Measurements from ENCODE around the gene CNKSR2. TPM values are rescaled to one million over a fixed set of nuclear protein-coding genes. Genes with fewer than 3 reads are reported as not detected.

CNKSR2 gene
- total and polyA plus RNA-seq, 11 donors = 0.07 to 3.0 (median 0.47) TPM; not detected in 1

GRCh38 chrX:21373001-21373400 lies 1.2 kb upstream of the CNKSR2 start:
- Histone ChIP-seq H3K4me3 (peak overlapping the region in 2 of 12 donors; percentile 63 to 65), H3K4me1 (peaks cover 0 to 3% (median 0%) of the 10 kb centered on the region in 12 donors), H3K36me3 (no peaks in the 10 kb centered on the region), H3K9me3 (no peaks in the 10 kb centered on the region), H3K27me3 (peaks cover 0 to 26% (median 4%) of the 10 kb centered on the region in 9 donors), H3K27ac (no peak overlapping the region)
- no peak for DNase-seq
- 58 to 75% (median 73%) methylated on average over 7 of the region's 7 CpGs for WGBS, 4 donors
- TF ChIP-seq CTCF (IDR thresholded peaks at IDR 0.05) (no peak), POLR2A (IDR thresholded peaks at IDR 0.05) (no peak)
- no peak for ATAC-seq
- intact Hi-C loops (cut with DNase I) = no loop called here

GRCh38 chrX:21373637-21374162 lies 518 bp upstream of the CNKSR2 start:
- peak in 4 of 5 donors; percentile 3 to 26 (median 18) for DNase-seq
- Histone ChIP-seq H3K4me1 (peaks cover 0 to 3% (median 0%) of the 10 kb centered on the region in 12 donors), H3K9me3 (no peaks in the 10 kb centered on the region), H3K4me3 (peak overlapping the region in 11 of 12 donors; percentile 38 to 65 (median 54)), H3K36me3 (no peaks in the 10 kb centered on the region), H3K27ac (peak overlapping the region in 1 of 12 donors; percentile 24), H3K27me3 (peaks cover 0 to 26% (median 4%) of the 10 kb centered on the region in 9 donors)
- WGBS, 4 donors = 0 to 46% (median 21%) methylated on average over 23 to 50 of the region's 50 CpGs
- TF ChIP-seq CTCF (IDR thresholded peaks at IDR 0.05) (no peak), POLR2A (IDR thresholded peaks at IDR 0.05) (no peak)
- intact Hi-C loops (cut with DNase I) = no loop called here
- ATAC-seq = no peak

- Histone ChIP-seq H3K9me3 (no peaks in the 10 kb centered on the region), H3K4me1 (peaks cover 0 to 3% (median 0%) of the 10 kb centered on the region in 12 donors), H3K36me3 (no peaks in the 10 kb centered on the region), H3K4me3 (peak overlapping the region; percentile 13 to 65 (median 53)), H3K27ac (no peak overlapping the region), H3K27me3 (peaks cover 0 to 30% (median 4%) of the 10 kb centered on the region in 9 donors)
- DNase-seq (peak in 2 of 5 donors; percentile 11 to 16), ATAC-seq (no peak)
- 0 to 32% (median 13%) methylated on average over 15 to 46 of the region's 46 CpGs for WGBS, 4 donors
- TF ChIP-seq POLR2A (IDR thresholded peaks at IDR 0.05) = no peak
- no peak for TF ChIP-seq CTCF (IDR thresholded peaks at IDR 0.05)
- intact Hi-C loops (cut with DNase I) = no loop called here
These were observed 933 bp downstream of the CNKSR2 start for GRCh38 chrX:21374994-21375707.

- H3K36me3 ChIP-seq = no peaks in the 10 kb centered on the region
- peaks cover 0 to 30% (median 4%) of the 10 kb centered on the region in 9 donors for H3K27me3 ChIP-seq
- no peak overlapping the region for H3K27ac ChIP-seq
- intact Hi-C loops (cut with DNase I) = no loop called here
- ATAC-seq (no peak), DNase-seq (no peak)
- no peaks in the 10 kb centered on the region for H3K9me3 ChIP-seq
- H3K4me1 ChIP-seq = peaks cover 0 to 3% (median 0%) of the 10 kb centered on the region in 12 donors
- H3K4me3 ChIP-seq = peak overlapping the region in 7 of 12 donors; percentile 52 to 65 (median 56)
- WGBS, 4 donors = 12 to 29% (median 18%) methylated on average over 5 of the region's 5 CpGs
- TF ChIP-seq CTCF (IDR thresholded peaks at IDR 0.05) (no peak), POLR2A (IDR thresholded peaks at IDR 0.05) (no peak)
These were observed 1.4 kb downstream of the CNKSR2 start for GRCh38 chrX:21375708-21376009.
